H1 (cell line): Measurements from ENCODE around the gene NFATC1. TPM values are rescaled to one million over a fixed set of nuclear protein-coding genes. Genes with fewer than 3 reads are reported as not detected.

Source experiments
- ASH2L ChIP-seq: fragments of 200-600, 300-600 bp; sonication (generic); IDR thresholded peaks from one replicate; pipeline ENCODE4 v1.7.1; 2017; ENCODE audit warnings: low read length
- CBX5 ChIP-seq: fragments of 300-800, 300-1000 bp; sonication (generic); IDR thresholded peaks from 2 replicates; pipeline ENCODE4 v1.7.1; 2016; ENCODE audit warnings: antibody characterized with exemption, low read length, low read depth
- CHD7 ChIP-seq: fragments of 300-600 bp; sonication (generic); IDR thresholded peaks from 2 replicates; pipeline ENCODE4 v1.7.1; 2012; ENCODE audit warnings: low read length, moderate library complexity, mild to moderate bottlenecking, inconsistent platforms; ENCODE audit not compliant: insufficient replicate concordance
- SAP30 ChIP-seq: fragments of 300-600 bp; sonication (generic); IDR thresholded peaks from 2 replicates; pipeline ENCODE4 v1.7.1; 2012; ENCODE audit warnings: low read length, moderate library complexity, mild to moderate bottlenecking, inconsistent platforms; ENCODE audit not compliant: insufficient read depth, insufficient replicate concordance
- ZNF274 ChIP-seq: IDR thresholded peaks from 2 replicates; pipeline ENCODE4 v1.7.0; 2012; ENCODE audit warnings: low read length, borderline replicate concordance; ENCODE audit errors: extremely low read depth
- polyA plus RNA-seq, 7 experiments: library from polyadenylated mRNA; depleted of rRNA in 3 of 7; stranded (reverse) in 5 of 7; unstranded in 2 of 7; fragments of >200 nt in 5 of 7; fragments of 200-250 nt in 2 of 7; gene quantifications; 1 replicate in 5 of 7; 2 replicates in 1 of 7; 4 replicates in 1 of 7; pipeline versions ENCODE4 v1.2.1 to v1.2.3, GENCODE V29; 2011 to 2013; ENCODE audit warnings: missing spikeins in 2 of 7, mixed read lengths in 2 of 7
- total RNA-seq: library from RNA; stranded (reverse); fragmentation: NEBNext Ultra II Directional; extraction: Animal tissue kit (Norgen Biotek cat#: 25700); gene quantifications from 2 replicates; pipeline ENCODE4 v1.2.1, GENCODE V29; 2021

The NFATC1 gene
- total and polyA plus RNA-seq, 2 of the 8 experiments (the other 6 are each of a cell fraction or from before 2014, with no cell fraction given) = 2.0 to 6.6 TPM

GRCh38 chr18:79507076-79507545 is 111.4 kb downstream of the NFATC1 start (continued):
- no peak for TF ChIP-seq CBX5
- no peak for TF ChIP-seq ASH2L
- TF ChIP-seq ZNF274 = no peak
- no peak for TF ChIP-seq SAP30
- TF ChIP-seq CHD7 = no peak
